Progenitor cell of endocrine pancreas (in vitro differentiated cells): Measurements from ENCODE around the gene ARHGEF4. TPM values are rescaled to one million over a fixed set of nuclear protein-coding genes. Genes with fewer than 3 reads are reported as not detected.

ENCODE experiments used
- DNase-seq: peaks from one replicate; pipeline ENCODE4 v3.0.0; 2021; ENCODE audit warnings: low spot score; ENCODE audit not compliant: unreplicated experiment
- H3K27ac Mint-ChIP-seq: 2 replicates; pipeline ENCODE4 v1.8.0; 2021; ENCODE audit warnings: mild to moderate bottlenecking, moderate library complexity, mixed read lengths
- H3K27me3 Mint-ChIP-seq: 2 replicates; pipeline ENCODE4 v1.8.0; 2021; ENCODE audit warnings: mixed read lengths
- H3K36me3 Mint-ChIP-seq: 2 replicates; pipeline ENCODE4 v1.8.0; 2022; ENCODE audit warnings: mixed read lengths; ENCODE audit not compliant: insufficient read depth
- H3K4me1 Mint-ChIP-seq: 2 replicates; pipeline ENCODE4 v1.8.0; 2021; ENCODE audit warnings: low read depth, mixed read lengths
- H3K4me3 Mint-ChIP-seq: 2 replicates; pipeline ENCODE4 v1.8.0; 2021; ENCODE audit warnings: low read depth, mild to moderate bottlenecking, moderate library complexity, mixed read lengths
- H3K9me3 Mint-ChIP-seq: 2 replicates; pipeline ENCODE4 v1.8.0; 2021; ENCODE audit warnings: low read depth, mixed read lengths
- CTCF ChIP-seq: fragments of 200-600 bp; sonication (generic); IDR thresholded peaks from one replicate; pipeline ENCODE4 v1.5.0; 2021; ENCODE audit warnings: antibody characterized with exemption, mild to moderate bottlenecking; ENCODE audit not compliant: unreplicated experiment
- total RNA-seq: library from RNA; stranded (reverse); gene quantifications from 2 replicates; pipeline ENCODE4 v1.2.1, GENCODE V29; 2021

ARHGEF4 gene
- total RNA-seq, 1 donor from 2014 or later: 5.6 TPM

GRCh38 chr2:130892793-130893785 is 56.4 kb downstream of the ARHGEF4 start:
- TF ChIP-seq CTCF: no peak
- H3K36me3 Mint-ChIP-seq: no peaks in the 10 kb centered on the region

GRCh38 chr2:130894326-130894942 is 57.7 kb downstream of the ARHGEF4 start:
- no peak for TF ChIP-seq CTCF
- H3K4me3 Mint-ChIP-seq: no peak overlapping the region
- H3K36me3 Mint-ChIP-seq: no peaks in the 10 kb centered on the region
- H3K27me3 Mint-ChIP-seq: peaks cover 20% of the 10 kb centered on the region
- H3K27ac Mint-ChIP-seq: no peak overlapping the region
- H3K4me1 Mint-ChIP-seq: no peaks in the 10 kb centered on the region
- DNase-seq: no peak
- H3K9me3 Mint-ChIP-seq: no peaks in the 10 kb centered on the region

More at GRCh38 chr2:130892793-130893785, 56.4 kb downstream of the ARHGEF4 start:
- Mint-ChIP-seq H3K4me1 (no peaks in the 10 kb centered on the region), H3K9me3 (no peaks in the 10 kb centered on the region), H3K27ac (no peak overlapping the region), H3K27me3 (peaks cover 12% of the 10 kb centered on the region), H3K4me3 (no peak overlapping the region)
- DNase-seq: no peak

- no peaks in the 10 kb centered on the region for H3K36me3 Mint-ChIP-seq
- no peak for DNase-seq
- no peaks in the 10 kb centered on the region for H3K9me3 Mint-ChIP-seq
- H3K4me1 Mint-ChIP-seq: no peaks in the 10 kb centered on the region
- H3K27me3 Mint-ChIP-seq: peaks cover 26% of the 10 kb centered on the region
- TF ChIP-seq CTCF: no peak
- no peak overlapping the region for H3K4me3 Mint-ChIP-seq
- no peak overlapping the region for H3K27ac Mint-ChIP-seq
These were observed 60.1 kb downstream of the ARHGEF4 start for GRCh38 chr2:130896813-130897212.

- DNase-seq: no peak
- no peak overlapping the region for H3K4me3 Mint-ChIP-seq
These were observed 61.8 kb downstream of the ARHGEF4 start for GRCh38 chr2:130898553-130898952.

More at GRCh38 chr2:130898553-130898952, 61.8 kb downstream of the ARHGEF4 start:
- Mint-ChIP-seq H3K9me3 (no peaks in the 10 kb centered on the region), H3K27ac (no peak overlapping the region), H3K36me3 (no peaks in the 10 kb centered on the region), H3K27me3 (peaks cover 15% of the 10 kb centered on the region), H3K4me1 (no peaks in the 10 kb centered on the region)
- no peak for TF ChIP-seq CTCF
